Subcutaneous adipose tissue (tissue), 4 donors: ENCODE data around the gene VCAN. TPM values are rescaled to one million over a fixed set of nuclear protein-coding genes. Genes with fewer than 3 reads are reported as not detected.

Experiments
- CTCF ChIP-seq: fragments of 450-650 bp; IDR thresholded peaks from one replicate; pipeline ENCODE4 v1.5.1; 2016; ENCODE audit warnings: low read depth, mild to moderate bottlenecking, control low read depth, antibody characterized with exemption, moderate library complexity
- total RNA-seq, 4 donors: library from RNA; depleted of rRNA; stranded (reverse); fragments of >200 nt; gene quantifications; one replicate each; pipeline ENCODE4 v1.1.0, GENCODE V29; 2016

The VCAN gene
- total RNA-seq, 4 donors from 2014 or later: 101 to 308 (median 252) TPM

GRCh38 chr5:83523929-83524328 is 52.4 kb downstream of the VCAN start:
- no peak for TF ChIP-seq CTCF

GRCh38 chr5:83524345-83524744 is 52.8 kb downstream of the VCAN start:
- no peak for TF ChIP-seq CTCF

GRCh38 chr5:83524991-83525390 is 53.4 kb downstream of the VCAN start:
- TF ChIP-seq CTCF: no peak

- TF ChIP-seq CTCF: no peak
Observed at GRCh38 chr5:83526289-83526688, 54.7 kb downstream of the VCAN start.

GRCh38 chr5:83527221-83527620 is 55.7 kb downstream of the VCAN start:
- no peak for TF ChIP-seq CTCF

GRCh38 chr5:83527722-83528438 is 56.3 kb downstream of the VCAN start:
- TF ChIP-seq CTCF: no peak

GRCh38 chr5:83528439-83528769 is 56.9 kb downstream of the VCAN start:
- no peak for TF ChIP-seq CTCF
